Measurements from ENCODE around the gene NLE1.

The NLE1 gene

GRCh38 chr17:35146214-35146833 lies 4.2 kb upstream of the NLE1 start:
- Histone ChIP-seq H3K9ac (ENCODE audit: low read depth, low read length, poor library complexity, severe bottlenecking) (no peak overlapping the region), H3F3A (ENCODE audit: low read depth) (no peaks in the 10 kb centered on the region), H3K27me3 (ENCODE audit: insufficient read depth, low read length, poor library complexity, severe bottlenecking) (no peaks in the 10 kb centered on the region), H4K20me1 (ENCODE audit: insufficient read depth, low read length, poor library complexity, severe bottlenecking) (no peaks in the 10 kb centered on the region), H3K79me2 (ENCODE audit: insufficient read depth, low read length) (peaks cover 7% of the 10 kb centered on the region), H2AFZ (ENCODE audit: low read length) (no peak overlapping the region), H3K4me1 (ENCODE audit: insufficient read depth, low read length, poor library complexity, severe bottlenecking) (no peaks in the 10 kb centered on the region), H3K36me3 (ENCODE audit: insufficient read depth, low read length) (no peaks in the 10 kb centered on the region), H3K9me2 (replicated peaks; ENCODE audit: low read depth, low read length) (no peaks in the 10 kb centered on the region), H3K4me2 (ENCODE audit: low read depth, low read length, poor library complexity, severe bottlenecking) (no peak overlapping the region), H3K9me3 (ENCODE audit: insufficient read depth, low read depth, low read length) (no peaks in the 10 kb centered on the region), H3K4me3 (ENCODE audit: low read length, poor library complexity, severe bottlenecking) (no peak overlapping the region)
- TF ChIP-seq CTCF (conservative IDR thresholded peaks at IDR 0.05; ENCODE audit: low read length) (no peak), EZH2phosphoT487 (IDR thresholded peaks at IDR 0.05; ENCODE audit: borderline replicate concordance) (no peak)

- Histone ChIP-seq H2AFZ (ENCODE audit: low read length) (no peak overlapping the region), H3K27me3 (ENCODE audit: insufficient read depth, low read length, poor library complexity, severe bottlenecking) (no peaks in the 10 kb centered on the region), H3K4me2 (ENCODE audit: low read depth, low read length, poor library complexity, severe bottlenecking) (no peak overlapping the region), H3K4me1 (ENCODE audit: insufficient read depth, low read length, poor library complexity, severe bottlenecking) (peaks cover 12% of the 10 kb centered on the region), H4K20me1 (ENCODE audit: insufficient read depth, low read length, poor library complexity, severe bottlenecking) (peaks cover under 1% of the 10 kb centered on the region), H3K9ac (ENCODE audit: low read depth, low read length, poor library complexity, severe bottlenecking) (no peak overlapping the region), H3F3A (ENCODE audit: low read depth) (no peaks in the 10 kb centered on the region), H3K36me3 (ENCODE audit: insufficient read depth, low read length) (no peaks in the 10 kb centered on the region), H3K79me2 (ENCODE audit: insufficient read depth, low read length) (peaks cover 21% of the 10 kb centered on the region), H3K9me2 (replicated peaks; ENCODE audit: low read depth, low read length) (no peaks in the 10 kb centered on the region), H3K9me3 (ENCODE audit: insufficient read depth, low read depth, low read length) (no peaks in the 10 kb centered on the region), H3K4me3 (ENCODE audit: low read length, poor library complexity, severe bottlenecking) (no peak overlapping the region)
- no peak for TF ChIP-seq CTCF (conservative IDR thresholded peaks at IDR 0.05; ENCODE audit: low read length)
- no peak for TF ChIP-seq EZH2phosphoT487 (IDR thresholded peaks at IDR 0.05; ENCODE audit: borderline replicate concordance)
Observed at GRCh38 chr17:35144840-35145239, 2.7 kb upstream of the NLE1 start.

GRCh38 chr17:35142467-35142796 lies 329 bp upstream of the NLE1 start:
- no peaks in the 10 kb centered on the region for H3F3A ChIP-seq (ENCODE audit: low read depth)
- H4K20me1 ChIP-seq (ENCODE audit: insufficient read depth, low read length, poor library complexity, severe bottlenecking), result peaks cover 5% of the 10 kb centered on the region
- peak overlapping the region; percentile 84 for H3K4me2 ChIP-seq (ENCODE audit: low read depth, low read length, poor library complexity, severe bottlenecking)
- H3K9me3 ChIP-seq (ENCODE audit: insufficient read depth, low read depth, low read length), result no peaks in the 10 kb centered on the region
- H3K27me3 ChIP-seq (ENCODE audit: insufficient read depth, low read length, poor library complexity, severe bottlenecking), result no peaks in the 10 kb centered on the region
- peak overlapping the region; percentile 98; the same call in 1 of the 2 replicates for H2AFZ ChIP-seq (ENCODE audit: low read length)
- H3K9ac ChIP-seq (ENCODE audit: low read depth, low read length, poor library complexity, severe bottlenecking), result no peak overlapping the region
- H3K4me1 ChIP-seq (ENCODE audit: insufficient read depth, low read length, poor library complexity, severe bottlenecking), result peaks cover 19% of the 10 kb centered on the region
- peaks cover 41% of the 10 kb centered on the region for H3K79me2 ChIP-seq (ENCODE audit: insufficient read depth, low read length)
- TF ChIP-seq CTCF (conservative IDR thresholded peaks at IDR 0.05; ENCODE audit: low read length), result no peak
- no peak for TF ChIP-seq EZH2phosphoT487 (IDR thresholded peaks at IDR 0.05; ENCODE audit: borderline replicate concordance)
- no peaks in the 10 kb centered on the region for H3K9me2 ChIP-seq (replicated peaks; ENCODE audit: low read depth, low read length)
- H3K4me3 ChIP-seq (ENCODE audit: low read length, poor library complexity, severe bottlenecking), result no peak overlapping the region
- peaks cover 19% of the 10 kb centered on the region; the same call in 1 of the 2 replicates for H3K36me3 ChIP-seq (ENCODE audit: insufficient read depth, low read length)

Measured in Loucy (cell line).